Small intestine (tissue), 7 donors: ENCODE measurements around the gene RICTOR. TPM values are rescaled to one million over a fixed set of nuclear protein-coding genes. Genes with fewer than 3 reads are reported as not detected.
A peak's percentile ranks its signal among the peaks of the same experiment; 100 is the strongest.

ENCODE experiments used
- DNase-seq, 2 donors: peaks; one replicate each; pipeline versions ENCODE4 v3.0.0 to v3.0.0-alpha.2; 2013
- FAIRE-seq: peaks from 2 replicates; lab custom pipeline; 2012; peaks lifted over from hg19 to GRCh38; lab: Jason Lieb, UNC
- H3K27ac ChIP-seq, 3 donors: one replicate each; pipeline ENCODE4 v1.5.1; 2013; ENCODE audit warnings: low read length in 2 of 3, mild to moderate bottlenecking in 2 of 3, control low read depth in 1 of 3, inconsistent platforms in 1 of 3, low read depth in 1 of 3, moderate library complexity in 1 of 3
- H3K27me3 ChIP-seq, 3 donors: one replicate each; pipeline ENCODE4 v1.6.1; 2013; ENCODE audit warnings: low read length in 3 of 3, inconsistent platforms in 1 of 3; ENCODE audit not compliant: control insufficient read depth in 3 of 3, insufficient read depth in 3 of 3
- H3K36me3 ChIP-seq, 3 donors: one replicate each; pipeline ENCODE4 v1.6.1; 2013; ENCODE audit warnings: low read length in 3 of 3, inconsistent platforms in 1 of 3, low read depth in 1 of 3, mild to moderate bottlenecking in 1 of 3, moderate library complexity in 1 of 3; ENCODE audit not compliant: control insufficient read depth in 3 of 3, insufficient read depth in 2 of 3
- H3K4me1 ChIP-seq, 3 donors: one replicate each; pipeline ENCODE4 v1.6.1; 2013; ENCODE audit warnings: low read length in 2 of 3, inconsistent platforms in 1 of 3, low read depth in 1 of 3, mild to moderate bottlenecking in 1 of 3, moderate library complexity in 1 of 3; ENCODE audit not compliant: control insufficient read depth in 3 of 3, insufficient read depth in 2 of 3
- H3K4me3 ChIP-seq, 3 donors: one replicate each; pipeline ENCODE4 v1.5.1; 2013; ENCODE audit warnings: low read length in 3 of 3, control low read depth in 1 of 3, inconsistent platforms in 1 of 3, low read depth in 1 of 3, mild to moderate bottlenecking in 1 of 3, moderate library complexity in 1 of 3
- H3K9me3 ChIP-seq, 2 donors: one replicate each; pipeline ENCODE4 v1.6.1; 2013; ENCODE audit warnings: low read depth in 1 of 2, low read length in 1 of 2; ENCODE audit not compliant: control insufficient read depth in 2 of 2, insufficient read depth in 1 of 2
- WGBS, 3 donors: extraction: QIAGEN DNeasy Blood & Tissue Kit; methylation state at CpG; one replicate each; pipeline ENCODE4 v1.1.7; 2013; 5-methylcytosine and 5-hydroxymethylcytosine counted together
- polyA plus RNA-seq, 4 donors: library from polyadenylated mRNA; stranded (reverse) in 3 of 4; unstranded in 1 of 4; fragments of 200-250 nt in 3 of 4; fragments of 120-200 nt in 1 of 4; gene quantifications; one replicate each; pipeline versions ENCODE4 v1.2.1 to v1.2.3, GENCODE V29; 2013
- donor health status: healthy with polysubstance abuse.
- donor health status: control.
- donor health status: control.
- donor health status: Bipolar disorder and iron deficiency.
- donor health status: healthy.

RICTOR gene
- polyA plus RNA-seq, 4 donors, result 2.4 to 20.2 (median 3.3) TPM

- peaks cover 0 to 8% (median 2%) of the 10 kb centered on the region in 3 donors for H3K36me3 ChIP-seq
- H3K27me3 ChIP-seq, result no peaks in the 10 kb centered on the region
- no peak for FAIRE-seq
- 26 to 73% (median 67%) methylated on average over 1 of the region's 1 CpG for WGBS, 3 donors
- no peak overlapping the region for H3K27ac ChIP-seq
- no peaks in the 10 kb centered on the region for H3K4me1 ChIP-seq
- peak in 1 of 2 donors; percentile 11 for DNase-seq
- H3K9me3 ChIP-seq, result peaks cover 0 to 18% of the 10 kb centered on the region in 2 donors
- H3K4me3 ChIP-seq, result no peak overlapping the region
Observed at GRCh38 chr5:39031041-39031440, 43.2 kb downstream of the RICTOR start.

- WGBS, 3 donors, result 94 to 98% (median 95%) methylated on average over 4 of the region's 4 CpGs
- peaks cover 0 to 14% of the 10 kb centered on the region in 2 donors for H3K9me3 ChIP-seq
- no peaks in the 10 kb centered on the region for H3K4me1 ChIP-seq
- no peak for DNase-seq
- peaks cover 0 to 6% (median 2%) of the 10 kb centered on the region in 3 donors for H3K36me3 ChIP-seq
- H3K27me3 ChIP-seq, result no peaks in the 10 kb centered on the region
- H3K4me3 ChIP-seq, result no peak overlapping the region
- no peak for FAIRE-seq
- H3K27ac ChIP-seq, result no peak overlapping the region
Observed at GRCh38 chr5:39025456-39025855, 48.7 kb downstream of the RICTOR start.

- DNase-seq (no peak), FAIRE-seq (no peak)
- H3K9me3 ChIP-seq, result peaks cover 0 to 14% of the 10 kb centered on the region in 2 donors
- no peak overlapping the region for H3K4me3 ChIP-seq
- no peaks in the 10 kb centered on the region for H3K4me1 ChIP-seq
- peaks cover 0 to 6% (median 2%) of the 10 kb centered on the region in 3 donors for H3K36me3 ChIP-seq
- no peak overlapping the region for H3K27ac ChIP-seq
- H3K27me3 ChIP-seq, result no peaks in the 10 kb centered on the region
Observed at GRCh38 chr5:39024884-39025283, 49.3 kb downstream of the RICTOR start.

- DNase-seq (no peak), FAIRE-seq (no peak)
- no peaks in the 10 kb centered on the region for H3K27me3 ChIP-seq
- H3K36me3 ChIP-seq, result peaks cover 0 to 6% (median 2%) of the 10 kb centered on the region in 3 donors
- 87 to 92% (median 92%) methylated on average over 7 of the region's 7 CpGs for WGBS, 3 donors
- H3K9me3 ChIP-seq, result peaks cover 0 to 14% of the 10 kb centered on the region in 2 donors
- H3K4me3 ChIP-seq, result no peak overlapping the region
- H3K4me1 ChIP-seq, result no peaks in the 10 kb centered on the region
- no peak overlapping the region for H3K27ac ChIP-seq
Observed at GRCh38 chr5:39024005-39024404, 50.2 kb downstream of the RICTOR start.

GRCh38 chr5:39023121-39023520 lies 51.1 kb downstream of the RICTOR start:
- Histone ChIP-seq H3K4me3 (no peak overlapping the region), H3K27me3 (no peaks in the 10 kb centered on the region), H3K36me3 (peaks cover 0 to 4% (median 1%) of the 10 kb centered on the region in 3 donors), H3K27ac (no peak overlapping the region), H3K9me3 (peaks cover 0 to 10% of the 10 kb centered on the region in 2 donors), H3K4me1 (no peaks in the 10 kb centered on the region)
- DNase-seq (no peak), FAIRE-seq (no peak)
- 84 to 94% (median 89%) methylated on average over 4 of the region's 4 CpGs for whole genome bisulfite sequencing, 3 donors

- no peak overlapping the region for H3K27ac ChIP-seq
- no peak for FAIRE-seq
Observed at GRCh38 chr5:39022151-39022550, 52.0 kb downstream of the RICTOR start.

GRCh38 chr5:39021413-39021812 lies 52.8 kb downstream of the RICTOR start:
- H3K27me3 ChIP-seq, result no peaks in the 10 kb centered on the region
- H3K4me3 ChIP-seq, result no peak overlapping the region
- peaks cover 0 to 3% (median 0%) of the 10 kb centered on the region in 3 donors for H3K36me3 ChIP-seq
- 59 to 92% (median 79%) methylated on average over 1 of the region's 1 CpG for WGBS, 3 donors
- DNase-seq (no peak), FAIRE-seq (no peak)
- no peak overlapping the region for H3K27ac ChIP-seq
- H3K4me1 ChIP-seq, result no peaks in the 10 kb centered on the region
- peaks cover 0 to 6% of the 10 kb centered on the region in 2 donors for H3K9me3 ChIP-seq

More at GRCh38 chr5:39022151-39022550, 52.0 kb downstream of the RICTOR start:
- Histone ChIP-seq H3K9me3 (peaks cover 0 to 10% of the 10 kb centered on the region in 2 donors), H3K4me3 (no peak overlapping the region), H3K36me3 (peaks cover 0 to 4% (median 3%) of the 10 kb centered on the region in 3 donors), H3K27me3 (no peaks in the 10 kb centered on the region), H3K4me1 (no peaks in the 10 kb centered on the region)
- 96 to 100% (median 98%) methylated on average over 4 of the region's 4 CpGs for WGBS, 3 donors
- no peak for DNase-seq

- FAIRE-seq (no peak), DNase-seq (peak in 1 of 2 donors; percentile 46)
- H3K27me3 ChIP-seq, result no peaks in the 10 kb centered on the region
- H3K9me3 ChIP-seq, result peaks cover 0 to under 1% of the 10 kb centered on the region in 2 donors
- no peak overlapping the region for H3K27ac ChIP-seq
- peaks cover 0 to 3% (median 0%) of the 10 kb centered on the region in 3 donors for H3K36me3 ChIP-seq
- 80 to 89% (median 85%) methylated on average over 3 of the region's 3 CpGs for WGBS, 3 donors
- no peak overlapping the region for H3K4me3 ChIP-seq
- H3K4me1 ChIP-seq, result peaks cover 0 to 3% (median 0%) of the 10 kb centered on the region in 3 donors
Observed at GRCh38 chr5:39020458-39020857, 53.7 kb downstream of the RICTOR start.

GRCh38 chr5:39019254-39019653 lies 54.9 kb downstream of the RICTOR start:
- no peaks in the 10 kb centered on the region for H3K27me3 ChIP-seq
- H3K27ac ChIP-seq, result no peak overlapping the region
- no peak overlapping the region for H3K4me3 ChIP-seq
- WGBS, 3 donors, result 84 to 95% (median 92%) methylated on average over 4 of the region's 4 CpGs
- no peaks in the 10 kb centered on the region for H3K9me3 ChIP-seq
- no peak for DNase-seq
- peaks cover 0 to 3% (median 0%) of the 10 kb centered on the region in 3 donors for H3K36me3 ChIP-seq
- FAIRE-seq, result no peak
- peaks cover 0 to 6% (median 0%) of the 10 kb centered on the region in 3 donors for H3K4me1 ChIP-seq
